NB4 (cell line): ENCODE data around the gene C2CD5.
"Not testable (repeated sequence)": the region's sequence is repeated elsewhere in the genome, so short reads cannot be mapped to it uniquely, and the experiment has no call there.

Experiments used
- CTCF ChIP-seq: IDR thresholded peaks from one replicate; pipeline ENCODE4 v1.5.1; 2012; ENCODE audit warnings: low read depth, low read length
- POLR2A ChIP-seq: IDR thresholded peaks from 2 replicates; pipeline ENCODE4 v1.6.1; 2011; ENCODE audit warnings: mild to moderate bottlenecking; ENCODE audit not compliant: insufficient read length; ENCODE audit errors: extremely low read depth

DNA sequence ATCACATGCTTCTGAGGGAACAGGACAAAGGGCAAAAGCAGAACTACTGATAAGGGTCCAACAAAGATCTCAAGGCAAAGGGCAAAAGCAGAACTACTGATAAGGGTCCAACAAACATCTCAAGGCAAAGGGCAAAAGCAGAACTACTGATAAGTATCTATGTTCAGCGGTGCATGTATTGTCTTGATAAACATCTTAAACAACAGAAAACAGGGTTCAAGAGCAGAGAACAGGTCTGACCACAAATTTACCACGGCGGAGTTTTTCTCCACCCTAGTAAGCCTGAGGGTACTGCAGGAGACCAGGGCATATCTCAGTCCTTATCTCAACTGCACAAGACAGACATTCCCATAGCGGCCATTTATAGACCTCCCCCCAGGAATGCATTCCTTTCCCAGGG lies 10.4 kb upstream of the C2CD5 start:
- not testable (repeated sequence) for TF ChIP-seq CTCF, POLR2A
